GM18508 (cell line): Measurements from ENCODE around the gene THBS2.

Experiments
- ATAC-seq: cut with Tn5 transposase; IDR thresholded peaks from one replicate; pipeline ENCODE4 v1.9.1; 2021; ENCODE audit warnings: moderate number of reproducible peaks; ENCODE audit not compliant: insufficient read depth, unreplicated experiment

THBS2 gene

GRCh38 chr6:169234634-169235033 is 19.0 kb downstream of the THBS2 start:
- ATAC-seq = no peak

- no peak for ATAC-seq
Measured at GRCh38 chr6:169233832-169234231, 19.8 kb downstream of the THBS2 start.

- no peak for ATAC-seq
Measured at GRCh38 chr6:169233181-169233580, 20.5 kb downstream of the THBS2 start.

DNA sequence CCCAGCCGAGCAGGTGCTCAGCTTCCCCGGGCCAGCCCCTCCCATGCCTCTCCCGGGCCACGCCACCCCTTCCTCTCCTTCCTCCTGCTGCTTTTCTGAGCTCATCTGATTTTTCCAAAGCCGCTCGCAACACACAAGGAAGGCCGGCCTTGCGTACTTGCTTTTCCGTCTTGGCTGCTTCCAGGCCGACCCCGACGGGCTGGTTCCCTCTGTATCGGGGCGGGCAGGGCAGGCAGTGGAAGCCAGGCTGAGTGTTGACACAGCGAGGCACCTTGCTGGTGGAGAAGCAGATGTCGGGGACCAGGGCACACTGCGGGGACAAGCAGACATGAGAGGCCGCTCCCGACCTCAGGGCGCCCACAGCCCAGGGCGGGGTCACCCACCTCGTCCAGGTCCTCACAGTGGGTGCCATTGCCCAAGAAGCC is 21.1 kb downstream of the THBS2 start:
- ATAC-seq = no peak

DNA sequence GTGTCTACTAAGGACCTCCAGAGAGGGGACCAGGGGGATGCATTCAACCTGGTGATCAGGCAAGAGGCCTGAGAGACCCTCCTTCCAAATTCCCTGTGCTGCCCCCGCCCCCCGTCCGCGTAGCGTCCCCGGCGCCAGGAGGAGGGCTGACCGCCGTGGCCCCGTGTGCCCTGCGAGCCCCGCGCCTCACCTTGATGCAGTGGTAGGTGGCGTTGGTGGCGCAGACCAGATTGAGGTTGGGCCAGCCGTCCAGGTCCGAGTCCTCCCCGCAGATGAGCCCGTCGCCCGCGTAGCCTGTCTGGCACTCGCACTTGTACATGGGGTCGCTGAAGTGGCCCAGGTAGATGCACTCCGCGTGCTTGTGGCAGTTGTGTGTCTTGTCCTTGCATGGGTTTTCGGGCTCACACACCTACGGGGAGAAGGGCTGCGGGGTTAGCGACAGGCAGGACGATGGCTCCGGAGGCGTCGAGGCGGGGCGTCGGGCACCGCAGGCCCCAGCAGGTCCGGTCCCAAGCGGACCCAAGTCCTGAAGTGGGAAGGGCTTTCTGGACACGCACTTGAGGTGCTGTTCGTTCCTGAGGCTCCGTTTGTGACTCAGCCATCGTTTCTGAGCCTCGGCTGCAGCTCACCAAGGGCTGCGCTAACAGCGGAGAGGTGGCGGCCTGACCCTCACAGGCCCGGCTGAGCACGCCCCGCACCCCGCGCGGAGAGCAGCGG is 21.7 kb downstream of the THBS2 start:
- ATAC-seq = no peak

- no peak for ATAC-seq
Measured at GRCh38 chr6:169230946-169231789, 22.5 kb downstream of the THBS2 start.

DNA sequence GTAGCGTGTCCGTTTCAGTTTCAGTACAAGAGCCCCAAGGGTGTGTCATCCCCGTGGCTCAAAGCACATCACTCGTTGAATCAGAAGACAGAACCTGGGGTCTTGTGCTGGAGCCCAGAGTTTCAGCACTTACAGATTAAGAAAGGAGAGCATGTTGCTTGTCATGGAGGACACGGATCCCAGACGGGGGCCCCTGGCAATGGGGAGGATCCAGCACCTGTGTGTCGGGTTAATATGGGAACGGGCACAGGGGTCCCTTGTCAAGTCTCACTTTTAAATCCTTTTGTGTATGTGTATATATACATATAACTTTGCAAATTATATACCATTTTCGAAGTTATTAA is 23.4 kb downstream of the THBS2 start:
- no peak for ATAC-seq

- no peak for ATAC-seq
Measured at GRCh38 chr6:169229615-169230321, 23.9 kb downstream of the THBS2 start.

DNA sequence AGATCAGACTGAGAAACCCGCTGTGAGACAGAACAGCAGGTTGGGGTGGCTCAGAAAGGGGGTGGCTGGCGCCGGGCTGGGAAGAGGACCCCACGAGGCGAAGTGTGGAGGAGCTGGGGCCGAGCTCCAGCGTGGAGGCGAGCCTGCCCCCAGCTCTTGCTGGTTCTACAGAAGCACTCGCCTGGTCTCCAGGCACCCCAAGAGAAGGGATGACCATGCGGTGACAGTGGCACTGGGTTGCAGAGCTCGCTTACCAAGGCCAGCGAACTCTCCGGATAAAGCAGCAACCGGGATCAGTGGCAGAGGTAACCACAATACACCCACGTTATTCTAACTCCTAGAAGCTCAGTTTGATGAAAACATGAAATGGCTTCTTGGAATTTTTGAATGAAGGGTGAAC is 26.5 kb downstream of the THBS2 start:
- ATAC-seq = no peak

DNA sequence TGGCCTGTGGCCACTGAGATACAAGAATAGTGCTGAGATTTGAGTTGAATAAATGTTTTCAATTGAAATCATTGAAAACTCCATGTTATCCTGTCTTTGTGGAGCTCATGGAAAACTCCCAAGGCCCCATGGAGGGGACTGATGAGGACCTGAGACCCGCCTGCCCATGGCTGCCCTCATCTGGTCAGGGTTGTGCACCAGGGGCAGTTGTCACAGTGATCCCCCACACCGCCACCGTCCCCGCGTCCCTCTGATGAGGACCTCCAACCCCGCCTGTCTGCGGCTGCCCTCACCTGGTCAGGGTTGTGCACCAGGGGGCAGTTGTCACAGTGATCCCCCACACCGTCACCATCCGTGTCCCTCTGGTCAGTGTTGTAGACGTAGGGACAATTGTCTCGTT is 27.8 kb downstream of the THBS2 start:
- ATAC-seq = no peak

DNA sequence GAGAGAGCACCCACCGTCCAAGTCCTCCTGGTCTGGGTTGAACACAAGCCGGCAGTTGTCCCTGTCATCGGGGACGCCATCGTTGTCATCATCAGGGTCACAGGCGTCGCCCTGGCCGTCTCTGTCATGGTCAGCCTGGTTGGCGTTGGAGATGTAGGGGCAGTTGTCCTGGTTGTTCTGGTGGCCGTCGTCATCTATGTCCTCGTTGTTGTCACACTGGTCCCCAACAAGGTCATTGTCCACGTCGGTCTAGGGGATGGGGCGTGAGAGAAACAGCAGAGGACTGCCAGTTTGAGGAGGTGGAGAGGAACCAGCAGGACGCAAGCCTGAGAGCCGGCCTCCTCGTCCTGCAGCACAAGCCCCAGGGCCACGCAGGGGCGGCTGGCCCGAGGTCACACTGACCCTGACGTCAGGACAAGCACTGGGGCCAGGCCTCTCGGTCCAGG is 28.5 kb downstream of the THBS2 start:
- ATAC-seq = no peak

- ATAC-seq = no peak
Measured at GRCh38 chr6:169224716-169225115, 28.9 kb downstream of the THBS2 start.

DNA sequence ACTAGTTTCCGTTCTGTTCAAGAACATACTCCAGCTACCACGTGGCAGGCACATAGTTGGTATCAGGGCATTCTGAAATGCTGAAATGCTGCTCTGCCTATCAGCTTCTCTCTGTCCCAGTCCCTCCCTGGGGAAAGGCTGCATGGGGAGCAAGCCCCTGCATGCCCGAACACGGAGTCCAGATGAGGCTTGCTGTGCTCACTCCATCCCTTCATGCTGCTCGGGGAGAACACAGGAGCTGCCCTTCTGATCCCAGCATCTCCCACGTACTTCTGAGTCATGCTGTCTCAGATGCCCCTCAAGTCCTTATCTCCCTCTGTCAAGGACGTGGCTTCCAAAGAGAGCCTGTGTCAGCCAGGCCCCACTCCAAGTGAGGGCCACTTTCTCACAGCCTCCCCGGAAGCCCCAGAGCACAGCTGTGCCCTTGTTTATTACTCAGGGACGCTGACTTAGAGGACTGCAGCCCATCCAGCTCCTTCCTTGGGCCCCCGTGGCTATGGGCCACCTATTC is 29.4 kb downstream of the THBS2 start:
- ATAC-seq = no peak

DNA sequence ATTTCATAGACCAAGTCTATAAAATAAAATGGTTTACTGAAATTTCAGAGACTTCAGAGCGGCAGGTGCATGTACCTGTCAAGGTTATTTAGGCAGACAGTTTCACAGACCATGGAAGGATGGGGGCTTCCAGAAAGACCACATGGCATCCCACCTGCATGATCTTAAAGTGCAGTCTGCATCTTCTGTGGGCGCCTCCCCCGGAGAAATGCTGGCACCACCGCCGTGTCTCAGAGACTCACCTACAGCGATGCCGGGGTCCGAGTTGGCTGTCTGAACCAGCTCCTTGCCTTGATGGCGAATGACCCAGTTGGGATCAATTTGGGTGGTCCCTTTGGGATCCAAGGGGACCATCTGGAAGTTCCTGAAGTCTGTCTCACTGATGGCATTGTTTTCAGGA is 30.6 kb downstream of the THBS2 start:
- ATAC-seq = no peak

GRCh38 chr6:169222126-169222525 is 31.5 kb downstream of the THBS2 start:
- ATAC-seq = no peak

DNA sequence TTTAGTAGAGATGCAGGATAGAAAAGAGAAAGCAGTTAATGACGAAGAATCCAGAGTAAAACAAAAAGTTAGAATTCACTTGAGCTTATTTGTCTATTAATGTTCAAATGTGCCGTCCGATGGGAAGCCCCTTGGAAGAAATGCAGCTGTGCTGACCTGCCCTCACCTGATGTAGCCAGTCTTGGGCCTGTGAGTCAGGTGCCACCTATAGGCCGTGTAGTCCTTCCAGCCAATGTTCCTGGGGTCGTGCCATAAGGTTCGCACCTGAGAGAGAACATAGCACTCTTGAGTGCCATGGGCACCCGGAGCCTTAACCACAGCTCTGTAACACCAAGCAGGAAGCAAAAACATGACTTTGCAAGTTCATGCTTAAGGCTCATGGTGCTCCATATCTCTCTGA is 32.4 kb downstream of the THBS2 start:
- no peak for ATAC-seq

DNA sequence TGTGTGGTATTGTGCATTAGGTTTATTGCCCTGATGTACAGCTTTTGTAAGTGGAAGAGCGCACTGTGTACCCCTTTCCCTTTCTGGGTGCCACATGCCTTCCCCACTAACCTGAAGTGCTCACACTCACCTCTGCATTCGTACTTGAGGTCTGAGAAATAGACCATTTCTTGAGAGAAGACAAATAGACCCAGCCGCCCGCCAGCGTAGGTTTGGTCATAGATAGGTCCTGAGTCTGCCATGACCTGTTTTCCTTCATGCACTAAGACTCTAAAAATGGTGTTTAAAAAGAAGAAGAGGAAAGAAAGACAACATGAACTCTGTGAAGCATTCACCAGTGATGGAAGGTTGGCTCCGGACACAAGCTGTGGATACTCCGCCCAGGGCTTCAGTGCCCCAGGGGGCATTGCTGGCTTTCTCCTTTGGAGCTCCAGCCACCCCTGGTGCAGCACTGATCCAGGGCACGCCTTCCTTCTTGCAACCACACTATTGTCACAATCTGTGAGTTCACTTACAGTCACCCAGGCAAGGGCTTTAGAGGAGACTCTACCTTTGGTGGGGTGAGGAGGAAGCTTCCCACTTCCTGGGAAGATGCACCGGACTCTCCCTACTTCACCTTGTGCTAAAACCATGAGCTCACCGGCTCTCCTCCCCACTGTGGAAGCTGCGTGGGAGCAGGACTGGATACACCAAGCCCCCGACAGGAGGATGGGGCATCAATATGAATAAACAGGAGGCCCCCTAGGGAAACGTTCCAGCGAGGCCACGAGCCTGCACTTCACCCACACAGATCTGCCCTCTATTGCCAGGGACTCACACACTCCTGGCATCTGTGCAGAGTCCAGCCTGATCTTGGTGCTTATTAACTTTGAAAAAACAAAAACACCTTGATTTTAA is 33.3 kb downstream of the THBS2 start:
- ATAC-seq = no peak

- no peak for ATAC-seq
Measured at GRCh38 chr6:169217972-169218371, 35.7 kb downstream of the THBS2 start.

DNA sequence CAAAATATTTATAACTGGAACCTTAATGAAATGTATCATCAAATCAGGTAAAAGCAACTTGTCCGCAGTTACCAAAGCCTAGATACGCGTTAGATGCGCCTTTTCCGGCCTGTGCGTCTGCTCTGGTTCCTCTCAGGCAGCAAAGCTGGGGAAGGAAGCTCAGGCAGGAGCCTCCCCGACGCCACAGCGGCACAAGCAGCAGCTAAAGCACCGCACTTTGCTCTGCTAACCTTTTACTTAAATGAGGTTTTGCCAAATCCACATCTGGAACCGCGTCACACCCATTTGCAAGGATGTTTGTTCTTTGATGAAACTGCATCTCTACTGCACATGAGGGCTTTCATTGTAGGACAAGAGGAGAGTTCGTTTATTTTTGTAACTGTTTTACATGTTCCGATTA is 36.8 kb downstream of the THBS2 start:
- ATAC-seq = no peak

DNA sequence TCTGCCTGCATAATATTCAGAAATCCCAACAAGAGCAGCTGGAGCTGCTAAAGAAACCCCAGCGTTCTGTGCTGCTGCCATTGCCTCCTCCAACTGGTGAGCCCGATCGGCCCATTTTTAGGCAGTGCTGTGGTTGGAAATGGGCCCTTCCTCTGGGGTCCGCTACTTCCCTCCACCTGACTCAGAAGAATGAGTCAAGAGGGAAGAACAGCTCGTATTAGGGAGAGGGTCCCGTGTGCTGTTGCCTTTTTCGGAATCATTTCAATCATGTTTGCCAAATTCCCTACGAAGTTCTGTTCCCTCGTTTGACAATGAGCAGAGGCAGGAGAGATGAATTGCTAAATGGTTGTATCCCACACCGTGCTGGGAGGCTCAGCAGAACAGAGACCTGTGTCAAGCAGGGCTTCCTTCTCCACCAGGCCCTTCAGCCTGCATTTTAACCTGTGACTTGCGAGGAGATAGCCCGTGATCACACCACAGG is 38.4 kb downstream of the THBS2 start:
- ATAC-seq = no peak
